Heart left ventricle (tissue), 16 donors: ENCODE data around the gene ACOX2. TPM values are rescaled to one million over a fixed set of nuclear protein-coding genes. Genes with fewer than 3 reads are reported as not detected.

Source experiments
- ATAC-seq, 4 donors: fragments of 200-7000 bp; cut with Tn5 transposase; one replicate each; pipeline ENCODE4 v1.9.1; 2020 to 2022; ENCODE audit warnings: moderate library complexity in 4 of 4, mild to moderate bottlenecking in 3 of 4, moderate number of reproducible peaks in 1 of 4
- DNase-seq, 5 donors: peaks; one replicate each; pipeline ENCODE4 v3.0.0-alpha.2; 2020
- H3K27ac ChIP-seq, 12 donors: fragments of 200-600 bp; sonication (generic) in 4 of 12; one replicate each; pipeline versions ENCODE4 v1.5.0 to v1.8.0; 2016 to 2022; ENCODE audit warnings: mild to moderate bottlenecking in 2 of 12
- H3K27me3 ChIP-seq, 9 donors: fragments of 200-600 bp; sonication (generic) in 2 of 9; one replicate each; pipeline versions ENCODE4 v1.5.1 to v1.8.0; 2016 to 2022; ENCODE audit warnings: mild to moderate bottlenecking in 3 of 9
- H3K36me3 ChIP-seq, 9 donors: fragments of 200-600 bp; sonication (generic) in 2 of 9; one replicate each; pipeline versions ENCODE4 v1.5.0 to v1.8.0; 2018 to 2022; ENCODE audit warnings: mild to moderate bottlenecking in 2 of 9
- H3K4me1 ChIP-seq, 12 donors: fragments of 200-600 bp; sonication (generic) in 4 of 12; one replicate each; pipeline versions ENCODE4 v1.5.0 to v1.8.0; 2016 to 2022; ENCODE audit warnings: mild to moderate bottlenecking in 3 of 12
- H3K4me3 ChIP-seq, 12 donors: fragments of 200-600 bp; sonication (generic) in 4 of 12; one replicate each; pipeline versions ENCODE4 v1.5.0 to v1.8.0; 2017 to 2022; ENCODE audit warnings: mild to moderate bottlenecking in 9 of 12, moderate library complexity in 4 of 12
- H3K9me3 ChIP-seq, 12 donors: fragments of 200-600 bp; sonication (generic) in 4 of 12; one replicate each; pipeline versions ENCODE4 v1.5.0 to v1.8.0; 2016 to 2022; ENCODE audit warnings: mild to moderate bottlenecking in 1 of 12
- POLR2A ChIP-seq, 2 donors: fragments of 450-650 bp; IDR thresholded peaks; one replicate each; pipeline ENCODE4 v1.6.1; 2017; ENCODE audit warnings: antibody characterized with exemption in 2 of 2, mild to moderate bottlenecking in 2 of 2, moderate library complexity in 2 of 2
- WGBS, 4 donors: extraction: QIAGEN DNeasy Blood & Tissue Kit in 2 of 4; methylation state at CpG; one replicate each; pipeline versions ENCODE4 v1.1.5 to v1.1.7; 2013 to 2018; 5-methylcytosine and 5-hydroxymethylcytosine counted together
- intact Hi-C, 10 donors: fragments of 100-400 bp; cut with DNase I; formaldehyde crosslinking; loops; one replicate each; pipeline versions ENCODE4 v1.11.1 to v1.14.2; 2022
- polyA plus RNA-seq, 2 donors: library from polyadenylated mRNA; stranded (reverse); fragments of 200-250 nt; gene quantifications; one replicate each; pipeline ENCODE4 v1.2.3, GENCODE V29; 2013
- total RNA-seq, 9 donors: library from RNA; depleted of rRNA in 2 of 9; stranded (reverse); fragments of >200 nt in 2 of 9; fragmentation: NEBNext Ultra II Directional in 3 of 9; extraction: Animal tissue kit (Norgen Biotek cat#: 25700) in 3 of 9; gene quantifications; one replicate each; pipeline versions ENCODE4 v1.1.0 to v1.2.4, GENCODE V29; 2016 to 2023
- TF ChIP-seq, protein P1 (sequence below), 12 donors: fragments of 200-600 bp; sonication (generic) in 4 of 12; IDR thresholded peaks; one replicate each; pipeline versions ENCODE4 v1.5.0 to v1.8.0; 2018 to 2022; ENCODE audit warnings: antibody characterized with exemption in 12 of 12, mild to moderate bottlenecking in 5 of 12
- donor health status: ischemic (EF 13 %, LVEDD 7.1; RV severe dilation, severe dysfunction).
- donor health status: healthy with polysubstance abuse.
- donor health status: DM: no; HTN: yes; CAD: no.
- donor health status: DM: no; HTN: no; CAD: no.
- donor health status: ischemic (EF 25% LVEDD 6.9; RV normal size, moderate dysfunction).
- donor health status: ischemic (EF 25% LVEDD 5.7; RV mildly dilated, moderate dysfunction).
- donor health status: healthy.
- donor health status: DM: yes; HTN: yes; CAD: no.
- donor health status: ischemic (EF 35%, LVEDD 5.7; RV mildly dilated, moderate dysfunction).
- donor health status: nonischemic (EF 11% LVEDD 7.7; RV severe dilation, severe dysfunction).
- donor health status: DM: yes; HTN: yes; CAD: no.
- donor health status: PGD.
- donor health status: ischemic (EF 29% LVEDD 5.4; RV normal size, mild dysfunction).
- donor health status: nonischemic (EF 23%, LVEDD 6.1; RV moderate dilation, normal function).

The ACOX2 gene
- total and polyA plus RNA-seq, 11 donors: 6.6 to 41.9 (median 31.1) TPM

DNA sequence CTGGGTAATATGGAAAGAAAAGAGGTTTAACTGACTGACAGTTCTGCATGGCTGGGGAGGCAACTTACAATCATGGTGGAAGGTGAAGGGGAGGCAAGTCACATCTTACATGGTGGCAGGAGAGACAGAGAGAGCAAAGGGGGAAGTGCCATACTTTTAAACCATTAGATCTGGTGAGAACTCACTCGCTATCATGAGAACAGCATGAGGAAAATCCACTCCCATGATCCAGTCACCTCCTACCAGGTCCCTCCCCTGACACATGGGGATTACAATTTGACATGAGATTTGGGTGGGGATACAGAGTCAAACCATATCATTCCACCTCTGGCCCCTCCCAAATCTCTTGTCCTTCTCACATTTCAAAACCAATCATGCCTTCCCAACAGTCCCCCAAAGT lies 16.0 kb upstream of the ACOX2 start:
- no peak overlapping the region for H3K4me3 ChIP-seq
- DNase-seq (no peak), ATAC-seq (no peak)
- no peak overlapping the region for H3K27ac ChIP-seq
- no peaks in the 10 kb centered on the region for H3K4me1 ChIP-seq
- no peaks in the 10 kb centered on the region for H3K27me3 ChIP-seq
- peaks cover 0 to 15% (median 0%) of the 10 kb centered on the region in 12 donors for H3K9me3 ChIP-seq
- 81 to 100% (median 82%) methylated on average over 1 of the region's 1 CpG for WGBS, 4 donors
- TF ChIP-seq, protein P1, sequence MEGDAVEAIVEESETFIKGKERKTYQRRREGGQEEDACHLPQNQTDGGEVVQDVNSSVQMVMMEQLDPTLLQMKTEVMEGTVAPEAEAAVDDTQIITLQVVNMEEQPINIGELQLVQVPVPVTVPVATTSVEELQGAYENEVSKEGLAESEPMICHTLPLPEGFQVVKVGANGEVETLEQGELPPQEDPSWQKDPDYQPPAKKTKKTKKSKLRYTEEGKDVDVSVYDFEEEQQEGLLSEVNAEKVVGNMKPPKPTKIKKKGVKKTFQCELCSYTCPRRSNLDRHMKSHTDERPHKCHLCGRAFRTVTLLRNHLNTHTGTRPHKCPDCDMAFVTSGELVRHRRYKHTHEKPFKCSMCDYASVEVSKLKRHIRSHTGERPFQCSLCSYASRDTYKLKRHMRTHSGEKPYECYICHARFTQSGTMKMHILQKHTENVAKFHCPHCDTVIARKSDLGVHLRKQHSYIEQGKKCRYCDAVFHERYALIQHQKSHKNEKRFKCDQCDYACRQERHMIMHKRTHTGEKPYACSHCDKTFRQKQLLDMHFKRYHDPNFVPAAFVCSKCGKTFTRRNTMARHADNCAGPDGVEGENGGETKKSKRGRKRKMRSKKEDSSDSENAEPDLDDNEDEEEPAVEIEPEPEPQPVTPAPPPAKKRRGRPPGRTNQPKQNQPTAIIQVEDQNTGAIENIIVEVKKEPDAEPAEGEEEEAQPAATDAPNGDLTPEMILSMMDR (IDR thresholded peaks at IDR 0.05): no peak
- no peak for TF ChIP-seq POLR2A (IDR thresholded peaks at IDR 0.05)
- no peaks in the 10 kb centered on the region for H3K36me3 ChIP-seq
- intact Hi-C loops: no loop called here

DNA sequence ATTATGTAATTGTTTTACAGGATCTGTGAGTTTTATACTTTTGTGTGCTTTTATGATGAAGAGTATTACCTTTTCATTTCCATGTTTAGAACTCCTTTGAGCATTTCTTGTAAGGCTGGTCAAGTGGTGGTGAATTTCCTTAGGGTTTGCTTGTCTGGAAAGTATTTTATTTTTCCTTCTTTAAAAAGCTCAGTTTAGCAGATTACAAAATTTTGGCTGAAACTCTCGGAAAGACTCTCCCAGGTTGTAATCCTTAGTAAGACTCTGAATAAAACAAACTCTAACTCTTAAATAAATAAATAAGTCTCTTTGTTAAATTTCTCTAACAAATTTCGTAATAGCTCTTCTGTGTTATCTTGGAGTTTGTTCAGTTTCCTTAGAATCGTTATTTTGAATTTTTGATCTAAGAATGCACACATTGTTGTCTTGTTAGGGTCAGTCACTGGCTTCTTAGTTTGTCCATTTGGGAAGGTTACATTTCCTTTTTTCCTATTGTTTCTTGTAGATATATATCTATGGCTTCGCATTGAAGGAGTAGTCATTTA lies 14.7 kb upstream of the ACOX2 start:
- H3K4me3 ChIP-seq: no peak overlapping the region
- DNase-seq (no peak), ATAC-seq (no peak)
- H3K9me3 ChIP-seq: peaks cover 0 to 15% (median 0%) of the 10 kb centered on the region in 12 donors
- no peak for TF ChIP-seq POLR2A (IDR thresholded peaks at IDR 0.05)
- TF ChIP-seq, protein P1 (IDR thresholded peaks at IDR 0.05): no peak
- intact Hi-C loops: no loop called here
- no peaks in the 10 kb centered on the region for H3K27me3 ChIP-seq
- H3K27ac ChIP-seq: no peak overlapping the region
- WGBS, 4 donors: 80 to 83% (median 83%) methylated on average over 4 of the region's 4 CpGs
- no peaks in the 10 kb centered on the region for H3K4me1 ChIP-seq
- H3K36me3 ChIP-seq: no peaks in the 10 kb centered on the region

GRCh38 chr3:58544541-58544940 lies 7.6 kb upstream of the ACOX2 start:
- intact Hi-C loops: no loop called here
- ATAC-seq: no peak
- Histone ChIP-seq H3K27ac (no peak overlapping the region), H3K4me3 (no peak overlapping the region), H3K27me3 (no peaks in the 10 kb centered on the region), H3K9me3 (no peaks in the 10 kb centered on the region), H3K4me1 (no peaks in the 10 kb centered on the region), H3K36me3 (no peaks in the 10 kb centered on the region)
- DNase-seq: no peak
- TF ChIP-seq, protein P1 (IDR thresholded peaks at IDR 0.05): no peak
- TF ChIP-seq POLR2A (IDR thresholded peaks at IDR 0.05): no peak
- WGBS, 4 donors: 95% methylated on average over 3 of the region's 3 CpGs

- no peak for DNase-seq
- Histone ChIP-seq H3K36me3 (no peaks in the 10 kb centered on the region), H3K27me3 (no peaks in the 10 kb centered on the region), H3K9me3 (no peaks in the 10 kb centered on the region), H3K4me1 (peaks cover 8 to 29% (median 24%) of the 10 kb centered on the region in 12 donors), H3K4me3 (no peak overlapping the region), H3K27ac (no peak overlapping the region)
- WGBS, 4 donors: 91 to 95% (median 95%) methylated on average over 8 of the region's 8 CpGs
- intact Hi-C loops: no loop called here
- ATAC-seq: no peak
- TF ChIP-seq POLR2A (IDR thresholded peaks at IDR 0.05): no peak
- TF ChIP-seq, protein P1 (IDR thresholded peaks at IDR 0.05): no peak
Observed at GRCh38 chr3:58540176-58540858, 3.3 kb upstream of the ACOX2 start.
